CD4-positive, alpha-beta T cell (primary cell): ENCODE results near the gene MT3. TPM values are rescaled to one million over a fixed set of nuclear protein-coding genes. Genes with fewer than 3 reads are reported as not detected.

ENCODE experiments used
- ATAC-seq: fragments of 200-7000 bp; cut with Tn5 transposase; one replicate; pipeline ENCODE4 v1.10.0; 2022; ENCODE audit warnings: mild to moderate bottlenecking; ENCODE audit not compliant: poor library complexity
- CTCF ChIA-PET: fragments of 350-600 bp; sonication (Branson Sonifier 250); formaldehyde crosslinking; loops from one replicate; lab custom pipeline; 2021; ENCODE audit warnings: antibody characterized with exemption, inconsistent platforms; lab: Charles Lee
- POLR2A ChIA-PET: fragments of 350-600 bp; sonication (Branson Sonifier 250); formaldehyde crosslinking; loops from one replicate; lab custom pipeline; 2021; ENCODE audit warnings: antibody characterized with exemption, inconsistent platforms; lab: Charles Lee
- DNase-seq, 14 experiments: peaks; one replicate each; pipeline ENCODE4 v3.0.0-alpha.2; 2013 to 2020; ENCODE audit warnings: mixed read lengths in 2 of 14
- H3K27ac ChIP-seq, 2 donors: one replicate each; pipeline versions ENCODE4 v1.5.1 to v1.7.0; 2013; ENCODE audit warnings: low read length in 2 of 2, low read depth in 1 of 2, mild to moderate bottlenecking in 1 of 2
- H3K27me3 ChIP-seq, 2 experiments: 1 replicate in 1 of 2; 2 replicates in 1 of 2; pipeline versions ENCODE4 v1.6.1 to v1.7.0; 2013; ENCODE audit warnings: low read length in 2 of 2, control low read depth in 1 of 2, mild to moderate bottlenecking in 1 of 2, moderate library complexity in 1 of 2; ENCODE audit not compliant: insufficient read depth in 2 of 2, control insufficient read depth in 1 of 2
- H3K36me3 ChIP-seq: one replicate; pipeline ENCODE4 v1.6.1; 2013; ENCODE audit warnings: low read length, control low read depth; ENCODE audit not compliant: insufficient read depth
- H3K4me1 ChIP-seq: one replicate; pipeline ENCODE4 v1.6.1; 2013; ENCODE audit warnings: low read length, control low read depth; ENCODE audit not compliant: insufficient read depth
- H3K4me3 ChIP-seq: one replicate; pipeline ENCODE4 v1.5.1; 2013; ENCODE audit warnings: mild to moderate bottlenecking, low read length, moderate library complexity
- H3K9me3 ChIP-seq, 2 experiments: 1 replicate in 1 of 2; 2 replicates in 1 of 2; pipeline versions ENCODE4 v1.6.1 to v1.7.0; 2013; ENCODE audit warnings: low read length in 2 of 2, mild to moderate bottlenecking in 2 of 2, control low read depth in 1 of 2, moderate library complexity in 1 of 2; ENCODE audit not compliant: control insufficient read depth in 1 of 2, insufficient read depth in 1 of 2
- H3K27ac Mint-ChIP-seq: one replicate; pipeline ENCODE4 v1.8.0; 2020; ENCODE audit warnings: mixed read lengths
- H3K27me3 Mint-ChIP-seq: one replicate; pipeline ENCODE4 v1.8.0; 2021; ENCODE audit warnings: mixed read lengths
- H3K36me3 Mint-ChIP-seq: one replicate; pipeline ENCODE4 v1.8.0; 2021; ENCODE audit warnings: low read depth, mixed read lengths
- H3K4me1 Mint-ChIP-seq: one replicate; pipeline ENCODE4 v1.8.0; 2021; ENCODE audit warnings: low read depth, mixed read lengths
- H3K4me3 Mint-ChIP-seq: one replicate; pipeline ENCODE4 v1.8.0; 2020; ENCODE audit warnings: mild to moderate bottlenecking, mixed read lengths
- H3K9me3 Mint-ChIP-seq: one replicate; pipeline ENCODE4 v1.8.0; 2020; ENCODE audit warnings: mixed read lengths
- CTCF ChIP-seq: fragments of 200-600 bp; IDR thresholded peaks from one replicate; pipeline ENCODE4 v1.8.0; 2022; ENCODE audit warnings: antibody characterized with exemption, mild to moderate bottlenecking
- intact Hi-C, 2 experiments: fragments of 100-400 bp; cut with DNase I in 1 of 2; cut with micrococcal nuclease in 1 of 2; formaldehyde crosslinking; loops; one replicate each; pipeline versions ENCODE4 v1.15.1 to v1.9.0; 2023 to 2025; cut with DNase I, micrococcal nuclease
- total RNA-seq, 174 experiments: library from RNA in 2 of 174; stranded (reverse) in 2 of 174; gene quantifications; one replicate each; pipeline ENCODE4 v1.2.3 and lab custom pipeline; 2021 to 2026

Gene MT3
- total RNA-seq, 2 experiments from 2014 or later = 0.50 TPM; not detected in 1

DNA sequence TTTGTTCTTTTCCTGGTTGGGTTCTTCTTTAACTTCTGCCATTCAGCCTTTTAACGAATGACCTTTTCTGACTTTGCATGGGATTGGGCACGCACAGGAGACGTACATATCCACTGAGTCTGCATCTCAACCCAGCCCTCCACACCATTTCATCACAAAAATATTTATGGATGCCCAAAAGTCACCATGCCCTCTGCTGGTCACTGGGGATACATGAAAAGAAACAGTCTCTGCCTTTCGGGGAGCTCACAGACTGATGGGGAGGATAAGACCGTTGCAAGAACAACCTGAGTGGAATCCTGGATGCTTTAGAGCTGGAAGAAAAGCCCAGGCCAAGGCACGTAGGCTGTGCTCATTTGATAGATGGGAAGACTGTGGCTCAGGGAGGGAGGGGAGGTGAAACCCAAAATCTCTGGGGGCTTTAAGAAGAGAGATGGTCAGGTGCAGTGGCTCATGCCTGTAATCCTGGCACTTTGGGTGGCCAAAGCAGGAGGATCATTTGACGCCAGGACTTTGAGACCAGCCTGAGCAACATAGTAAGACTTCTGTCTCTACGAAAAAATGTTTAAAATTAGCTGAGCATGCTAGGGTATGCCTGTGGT, 11.2 kb downstream of the MT3 start:
- no peak overlapping the region for H3K4me3 Mint-ChIP-seq
- POLR2A ChIA-PET = interaction anchor here (1.3 to 1.4 kb wide), 2 partner anchors 10 to 87 kb away, joined by 3 to 5 read pairs; no protein-coding TSS in a partner anchor
- H3K4me1 Mint-ChIP-seq = no peaks in the 10 kb centered on the region
- H3K27ac Mint-ChIP-seq = no peak overlapping the region
- Histone ChIP-seq H3K27me3 (peaks cover 0 to 7% of the 10 kb centered on the region in 2 experiments), H3K9me3 (no peaks in the 10 kb centered on the region), H3K36me3 (no peaks in the 10 kb centered on the region), H3K4me1 (no peaks in the 10 kb centered on the region), H3K4me3 (no peak overlapping the region), H3K27ac (no peak overlapping the region)
- H3K27me3 Mint-ChIP-seq = no peaks in the 10 kb centered on the region
- CTCF ChIA-PET = interaction anchor here (0.7 to 0.9 kb wide), 2 partner anchors 87 to 102 kb away, joined by 4 read pairs; no protein-coding TSS in a partner anchor
- H3K9me3 Mint-ChIP-seq = no peaks in the 10 kb centered on the region
- peak in 5 of 14 experiments; percentile 28 to 68 (median 53) for DNase-seq
- intact Hi-C loops = no loop called here
- H3K36me3 Mint-ChIP-seq = no peaks in the 10 kb centered on the region
- TF ChIP-seq CTCF = no peak
- ATAC-seq = peak; percentile 46

GRCh38 chr16:56601325-56601724, 12.0 kb downstream of the MT3 start:
- TF ChIP-seq CTCF = no peak
- DNase-seq (no peak), ATAC-seq (no peak)
- ChIA-PET CTCF (interaction anchor here (0.8 kb wide), 1 partner anchor 101 kb away, joined by 3 read pairs; no protein-coding TSS in a partner anchor), POLR2A (interaction anchor here (1.3 to 1.4 kb wide), 2 partner anchors 9 to 88 kb away, joined by 3 to 5 read pairs; no protein-coding TSS in a partner anchor)
- H3K27me3 ChIP-seq = peaks cover 0 to 7% of the 10 kb centered on the region in 2 experiments
- H3K9me3 ChIP-seq = no peaks in the 10 kb centered on the region
- Mint-ChIP-seq H3K36me3 (no peaks in the 10 kb centered on the region), H3K9me3 (no peaks in the 10 kb centered on the region), H3K4me1 (peaks cover 6% of the 10 kb centered on the region), H3K4me3 (no peak overlapping the region), H3K27ac (no peak overlapping the region), H3K27me3 (no peaks in the 10 kb centered on the region)
- no peak overlapping the region for H3K27ac ChIP-seq
- H3K4me1 ChIP-seq = no peaks in the 10 kb centered on the region
- no peaks in the 10 kb centered on the region for H3K36me3 ChIP-seq
- no peak overlapping the region for H3K4me3 ChIP-seq
- intact Hi-C loops = no loop called here

- POLR2A ChIA-PET = interaction anchor here (0.6 to 1.9 kb wide), 2 partner anchors 86 to 98 kb away, joined by 3 to 9 read pairs; no protein-coding TSS in a partner anchor
- H3K9me3 ChIP-seq = no peaks in the 10 kb centered on the region
- CTCF ChIA-PET = interaction anchor here (1.5 to 3.1 kb wide), 2 partner anchors 40 to 98 kb away, joined by 6 to 13 read pairs; no protein-coding TSS in a partner anchor
- H3K4me1 Mint-ChIP-seq = peaks cover 27% of the 10 kb centered on the region
- H3K4me3 ChIP-seq = no peak overlapping the region
- peak; percentile 22 for TF ChIP-seq CTCF
- no peaks in the 10 kb centered on the region for H3K9me3 Mint-ChIP-seq
- no peaks in the 10 kb centered on the region for H3K36me3 Mint-ChIP-seq
- peak overlapping the region; percentile 48 for H3K27ac Mint-ChIP-seq
- intact Hi-C loops = loop anchor here (1.0 kb wide), 2 partner anchors 40 to 99 kb away; no protein-coding TSS in a partner anchor
- peak overlapping the region; percentile 4 for H3K4me3 Mint-ChIP-seq
- ATAC-seq (no peak), DNase-seq (peak in 4 of 14 experiments; percentile 21 to 63 (median 46))
- H3K36me3 ChIP-seq = no peaks in the 10 kb centered on the region
- no peak overlapping the region for H3K27ac ChIP-seq
- peaks cover 19% of the 10 kb centered on the region for H3K4me1 ChIP-seq
- peaks cover 0 to 7% of the 10 kb centered on the region in 2 experiments for H3K27me3 ChIP-seq
- H3K27me3 Mint-ChIP-seq = no peaks in the 10 kb centered on the region
These were observed 14.3 kb downstream of the MT3 start for GRCh38 chr16:56603589-56603988.
